Measurements from ENCODE around the gene FOXO4. TPM values are rescaled to one million over a fixed set of nuclear protein-coding genes. Genes with fewer than 3 reads are reported as not detected.

FOXO4 gene
- total and polyA plus RNA-seq, 12 donors = 12.2 to 67.8 (median 36.3) TPM

GRCh38 chrX:71082124-71082647 lies 13.5 kb upstream of the FOXO4 start:
- intact Hi-C loops (cut with DNase I) = loop anchor here in 1 of 10 donors (10.0 kb wide), 1 partner anchor 363 kb away; no protein-coding TSS in a partner anchor
- WGBS, 2 donors = 88% methylated on average over 5 of the region's 5 CpGs
- TF ChIP-seq, protein P1, sequence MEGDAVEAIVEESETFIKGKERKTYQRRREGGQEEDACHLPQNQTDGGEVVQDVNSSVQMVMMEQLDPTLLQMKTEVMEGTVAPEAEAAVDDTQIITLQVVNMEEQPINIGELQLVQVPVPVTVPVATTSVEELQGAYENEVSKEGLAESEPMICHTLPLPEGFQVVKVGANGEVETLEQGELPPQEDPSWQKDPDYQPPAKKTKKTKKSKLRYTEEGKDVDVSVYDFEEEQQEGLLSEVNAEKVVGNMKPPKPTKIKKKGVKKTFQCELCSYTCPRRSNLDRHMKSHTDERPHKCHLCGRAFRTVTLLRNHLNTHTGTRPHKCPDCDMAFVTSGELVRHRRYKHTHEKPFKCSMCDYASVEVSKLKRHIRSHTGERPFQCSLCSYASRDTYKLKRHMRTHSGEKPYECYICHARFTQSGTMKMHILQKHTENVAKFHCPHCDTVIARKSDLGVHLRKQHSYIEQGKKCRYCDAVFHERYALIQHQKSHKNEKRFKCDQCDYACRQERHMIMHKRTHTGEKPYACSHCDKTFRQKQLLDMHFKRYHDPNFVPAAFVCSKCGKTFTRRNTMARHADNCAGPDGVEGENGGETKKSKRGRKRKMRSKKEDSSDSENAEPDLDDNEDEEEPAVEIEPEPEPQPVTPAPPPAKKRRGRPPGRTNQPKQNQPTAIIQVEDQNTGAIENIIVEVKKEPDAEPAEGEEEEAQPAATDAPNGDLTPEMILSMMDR (IDR thresholded peaks at IDR 0.05) = no peak
- no peak overlapping the region for H3K27ac ChIP-seq
- ATAC-seq (no peak), DNase-seq (no peak)
- H3K4me3 ChIP-seq = no peak overlapping the region
- no peaks in the 10 kb centered on the region for H3K4me1 ChIP-seq
- no peaks in the 10 kb centered on the region for H3K9me3 ChIP-seq
- no peaks in the 10 kb centered on the region for H3K36me3 ChIP-seq
- peaks cover 0 to 8% (median 0%) of the 10 kb centered on the region in 7 donors for H3K27me3 ChIP-seq

- intact Hi-C loops (cut with DNase I) = loop anchor here in 1 of 10 donors (10.0 kb wide), 1 partner anchor 362 kb away; no protein-coding TSS in a partner anchor
- peaks cover 0 to 8% (median 0%) of the 10 kb centered on the region in 7 donors for H3K27me3 ChIP-seq
- no peak overlapping the region for H3K27ac ChIP-seq
- ATAC-seq (no peak), DNase-seq (no peak)
- no peaks in the 10 kb centered on the region for H3K4me1 ChIP-seq
- no peak overlapping the region for H3K4me3 ChIP-seq
- H3K9me3 ChIP-seq = no peaks in the 10 kb centered on the region
- no peaks in the 10 kb centered on the region for H3K36me3 ChIP-seq
- WGBS, 2 donors = 77 to 86% methylated on average over 4 of the region's 4 CpGs
- TF ChIP-seq, protein P1 (IDR thresholded peaks at IDR 0.05) = no peak
Observed at GRCh38 chrX:71082822-71083221, 12.8 kb upstream of the FOXO4 start.

GRCh38 chrX:71085900-71086299 lies 9.8 kb upstream of the FOXO4 start:
- DNase-seq = no peak
- intact Hi-C loops (cut with DNase I) = loop anchor here in 1 of 10 donors (10.0 kb wide), 1 partner anchor 359 kb away; no protein-coding TSS in a partner anchor
- TF ChIP-seq, protein P1 (IDR thresholded peaks at IDR 0.05) = no peak
- Histone ChIP-seq H3K27ac (no peak overlapping the region), H3K9me3 (no peaks in the 10 kb centered on the region), H3K4me1 (no peaks in the 10 kb centered on the region), H3K27me3 (peaks cover 0 to 20% (median 0%) of the 10 kb centered on the region in 7 donors), H3K4me3 (no peak overlapping the region), H3K36me3 (no peaks in the 10 kb centered on the region)
- no peak for ATAC-seq
- WGBS, 2 donors = 62 to 69% methylated on average over 4 of the region's 4 CpGs

DNA sequence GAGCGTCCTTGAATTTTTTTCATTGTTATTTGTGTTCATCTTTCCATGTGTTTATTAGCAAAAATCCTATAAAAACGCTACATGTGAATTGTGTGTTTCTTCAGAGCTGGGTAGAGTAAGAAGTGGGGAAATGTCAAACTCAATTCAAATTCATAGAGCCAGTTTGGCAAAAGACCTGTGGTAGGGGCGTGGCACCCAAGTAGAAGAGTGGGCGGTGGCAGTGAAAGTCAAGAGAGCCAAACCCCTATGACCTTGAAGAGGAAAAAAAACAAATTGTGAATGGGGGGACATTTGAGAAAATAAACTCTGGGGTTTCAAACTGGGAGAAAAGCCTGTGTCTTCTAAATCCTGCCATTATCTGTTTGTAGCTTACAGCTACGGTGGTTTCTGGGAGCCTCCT lies 4.4 kb upstream of the FOXO4 start:
- DNase-seq (no peak), ATAC-seq (no peak)
- Histone ChIP-seq H3K4me3 (no peak overlapping the region), H3K36me3 (no peaks in the 10 kb centered on the region), H3K9me3 (no peaks in the 10 kb centered on the region), H3K27me3 (peaks cover 0 to 26% (median 0%) of the 10 kb centered on the region in 7 donors), H3K4me1 (no peaks in the 10 kb centered on the region), H3K27ac (no peak overlapping the region)
- 83% methylated on average over 5 of the region's 5 CpGs for WGBS, 2 donors
- TF ChIP-seq, protein P1 (IDR thresholded peaks at IDR 0.05) = no peak
- intact Hi-C loops (cut with DNase I) = no loop called here

All from heart right ventricle (tissue), 16 donors.